Stimulated activated CD4-positive, alpha-beta T cell treated with anti-CD3 and anti-CD28 coated beads, Interleukin-4, amount 100 ng/mL, for 48 hours (primary cell): ENCODE data around the gene KRT14.
"Not testable (repeated sequence)": the region's sequence is repeated elsewhere in the genome, so short reads cannot be mapped to it uniquely, and the experiment has no call there.

Source experiments
- DNase-seq, 2 donors: peaks; one replicate each; pipeline ENCODE4 v3.0.0-alpha.2; 2020; ENCODE audit warnings: low read depth in 2 of 2

Gene KRT14

GRCh38 chr17:41586863-41587495 lies at the start of gene KRT14:
Gene KRT14 (minus strand): TSS chr17:41586895. CDS start chr17:41586834, 61 bp downstream.
- DNase-seq = no peak

- DNase-seq = no peak
These were observed 48.7 kb upstream of the KRT14 start for GRCh38 chr17:41635121-41636097.

GRCh38 chr17:41634639-41635038 lies 47.9 kb upstream of the KRT14 start:
- no peak for DNase-seq

GRCh38 chr17:41633556-41634199 lies 47.0 kb upstream of the KRT14 start:
- DNase-seq = no peak

GRCh38 chr17:41632482-41633105 lies 45.9 kb upstream of the KRT14 start:
- DNase-seq = no peak

- DNase-seq = no peak
These were observed 45.2 kb upstream of the KRT14 start for GRCh38 chr17:41631898-41632285.

- DNase-seq = no peak
These were observed 44.6 kb upstream of the KRT14 start for GRCh38 chr17:41631025-41631897.

GRCh38 chr17:41629826-41630670 lies 43.4 kb upstream of the KRT14 start:
- no peak for DNase-seq

- no peak for DNase-seq
These were observed 42.6 kb upstream of the KRT14 start for GRCh38 chr17:41629316-41629715.

GRCh38 chr17:41628621-41629255 lies 42.0 kb upstream of the KRT14 start:
- DNase-seq = not testable (repeated sequence)

GRCh38 chr17:41628073-41628370 lies 41.3 kb upstream of the KRT14 start:
- not testable (repeated sequence) for DNase-seq

- DNase-seq = no peak
These were observed 40.8 kb upstream of the KRT14 start for GRCh38 chr17:41627316-41628072.

- DNase-seq = not testable (repeated sequence)
These were observed 40.2 kb upstream of the KRT14 start for GRCh38 chr17:41626914-41627295.

GRCh38 chr17:41626028-41626913 lies 39.6 kb upstream of the KRT14 start:
- not testable (repeated sequence) for DNase-seq

GRCh38 chr17:41625602-41626001 lies 38.9 kb upstream of the KRT14 start:
- DNase-seq = no peak

GRCh38 chr17:41624208-41625101 lies 37.8 kb upstream of the KRT14 start, which contains the start of gene KRT17:
Gene KRT17 (minus strand): TSS chr17:41624575. CDS start chr17:41624509, 66 bp downstream.
- DNase-seq = no peak
